Activated CD4-positive, alpha-beta T cell treated with anti-CD3 and anti-CD28 coated beads, Interleukin-2, amount 50 U/mL, for 4 hours (primary cell): ENCODE data around the gene LSM11.
"Not testable (repeated sequence)": the region's sequence is repeated elsewhere in the genome, so short reads cannot be mapped to it uniquely, and the experiment has no call there.

ENCODE experiments used
- DNase-seq, 2 experiments: peaks; one replicate each; pipeline ENCODE4 v3.0.0-alpha.2; 2020

LSM11 gene

GRCh38 chr5:157743163-157744050 is at the start of gene LSM11:
Gene LSM11, plus strand, starts transcription at chr5:157743712. Its CDS starts 39 bp downstream, at chr5:157743751.
- DNase-seq, result peak; percentile 84 to 86

GRCh38 chr5:157693816-157694215 is 49.7 kb upstream of the LSM11 start:
- DNase-seq, result not testable (repeated sequence)

- not testable (repeated sequence) for DNase-seq
These were observed 47.4 kb upstream of the LSM11 start for GRCh38 chr5:157696154-157696553.

- not testable (repeated sequence) for DNase-seq
These were observed 44.8 kb upstream of the LSM11 start for GRCh38 chr5:157698674-157699073.

- DNase-seq, result no peak
These were observed 39.8 kb upstream of the LSM11 start for GRCh38 chr5:157703736-157704135.

GRCh38 chr5:157708866-157709265 is 34.6 kb upstream of the LSM11 start:
- no peak for DNase-seq

GRCh38 chr5:157709346-157709745 is 34.2 kb upstream of the LSM11 start:
- DNase-seq, result no peak

GRCh38 chr5:157710431-157710830 is 33.1 kb upstream of the LSM11 start:
- DNase-seq, result no peak

GRCh38 chr5:157710882-157711281 is 32.6 kb upstream of the LSM11 start:
- DNase-seq, result no peak

- no peak for DNase-seq
These were observed 29.5 kb upstream of the LSM11 start for GRCh38 chr5:157713830-157714595.

- no peak for DNase-seq
These were observed 29.0 kb upstream of the LSM11 start for GRCh38 chr5:157714596-157714864.

- DNase-seq, result no peak
These were observed 25.0 kb upstream of the LSM11 start for GRCh38 chr5:157718519-157718918.

- DNase-seq, result no peak
These were observed 24.3 kb upstream of the LSM11 start for GRCh38 chr5:157719245-157719644.

GRCh38 chr5:157721159-157721558 is 22.4 kb upstream of the LSM11 start:
- DNase-seq, result no peak

- not testable (repeated sequence) for DNase-seq
These were observed 20.6 kb upstream of the LSM11 start for GRCh38 chr5:157722895-157723294.

GRCh38 chr5:157726607-157727006 is 16.9 kb upstream of the LSM11 start:
- not testable (repeated sequence) for DNase-seq

GRCh38 chr5:157727858-157728257 is 15.7 kb upstream of the LSM11 start:
- DNase-seq, result not testable (repeated sequence)

GRCh38 chr5:157729858-157730257 is 13.7 kb upstream of the LSM11 start:
- no peak for DNase-seq

- DNase-seq, result no peak
These were observed 12.6 kb upstream of the LSM11 start for GRCh38 chr5:157730900-157731271.

- peak; percentile 97 to 99 for DNase-seq
These were observed 12.0 kb upstream of the LSM11 start, which contains the start of gene THG1L for GRCh38 chr5:157731272-157732129. Gene THG1L, plus strand, starts transcription at chr5:157731420. Its CDS starts 21 bp downstream, at chr5:157731441.

GRCh38 chr5:157732130-157732514 is 11.4 kb upstream of the LSM11 start:
- DNase-seq, result no peak

GRCh38 chr5:157732596-157733262 is 10.8 kb upstream of the LSM11 start:
- DNase-seq, result no peak

GRCh38 chr5:157734436-157734835 is 9.1 kb upstream of the LSM11 start:
- no peak for DNase-seq
